Right hindlimb (tissue), 1 donor: Measurements from ENCODE around the gene NHERF2.

Source experiments
- DNase-seq: peaks from one replicate; pipeline ENCODE4 v3.0.0-alpha.2; 2018

The NHERF2 gene

GRCh38 chr16:2026461-2027023 is at the start of gene NHERF2:
TSS of gene NHERF2 (plus strand) at chr16:2026902. CDS start at chr16:2027006, 104 bp downstream.
- peak; percentile 59 for DNase-seq

DNA sequence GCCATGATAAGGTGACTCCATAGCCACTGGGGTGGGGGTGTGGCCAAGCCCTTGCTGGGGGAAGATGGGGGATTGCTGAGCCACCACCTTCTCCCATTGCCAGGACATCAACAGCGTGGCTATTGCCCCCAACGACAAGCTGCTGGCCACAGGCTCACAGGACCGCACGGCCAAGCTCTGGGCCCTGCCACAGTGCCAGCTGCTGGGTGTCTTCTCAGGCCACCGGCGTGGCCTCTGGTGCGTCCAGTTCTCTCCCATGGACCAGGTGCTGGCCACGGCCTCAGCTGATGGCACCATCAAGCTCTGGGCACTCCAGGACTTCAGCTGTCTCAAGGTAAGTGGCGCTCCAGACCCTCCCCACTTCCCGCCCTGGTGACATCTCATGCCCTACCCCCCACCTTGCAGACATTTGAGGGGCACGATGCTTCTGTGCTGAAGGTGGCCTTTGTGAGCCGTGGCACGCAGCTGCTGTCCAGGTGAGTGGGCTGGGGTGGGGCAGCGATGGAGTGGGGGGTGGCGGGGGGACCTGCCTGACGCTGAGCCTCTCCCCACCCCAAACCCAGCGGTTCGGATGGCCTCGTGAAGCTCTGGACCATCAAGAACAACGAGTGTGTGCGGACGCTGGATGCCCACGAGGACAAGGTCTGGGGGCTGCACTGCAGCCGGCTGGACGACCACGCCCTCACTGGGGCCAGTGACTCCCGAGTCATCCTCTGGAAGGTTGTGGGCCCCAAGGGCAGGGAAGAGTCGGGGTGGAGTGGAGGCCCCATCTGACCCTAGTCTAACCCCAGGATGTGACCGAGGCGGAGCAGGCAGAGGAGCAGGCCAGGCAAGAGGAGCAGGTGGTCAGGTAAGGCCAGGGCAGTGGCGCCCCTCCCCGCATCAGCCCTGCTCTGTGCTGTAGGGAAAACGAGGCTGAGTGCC is 49.5 kb upstream of the NHERF2 start:
- DNase-seq: no peak

DNA sequence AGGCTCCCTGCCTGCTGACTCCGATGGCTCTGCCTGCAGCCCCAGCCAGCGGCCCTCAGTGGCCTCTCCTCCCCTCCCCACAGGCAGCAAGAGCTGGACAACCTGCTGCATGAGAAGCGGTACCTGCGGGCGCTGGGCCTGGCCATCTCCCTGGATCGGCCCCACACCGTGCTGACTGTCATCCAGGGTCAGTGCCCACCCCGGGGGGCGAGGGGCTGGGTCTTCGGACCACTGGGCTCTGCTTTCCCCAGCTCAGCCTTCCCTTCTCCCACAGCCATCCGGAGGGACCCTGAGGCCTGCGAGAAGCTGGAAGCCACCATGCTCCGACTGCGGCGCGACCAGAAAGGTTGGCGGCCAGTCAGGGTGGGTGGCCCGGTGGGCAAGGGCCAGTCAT is 48.8 kb upstream of the NHERF2 start:
- no peak for DNase-seq

DNA sequence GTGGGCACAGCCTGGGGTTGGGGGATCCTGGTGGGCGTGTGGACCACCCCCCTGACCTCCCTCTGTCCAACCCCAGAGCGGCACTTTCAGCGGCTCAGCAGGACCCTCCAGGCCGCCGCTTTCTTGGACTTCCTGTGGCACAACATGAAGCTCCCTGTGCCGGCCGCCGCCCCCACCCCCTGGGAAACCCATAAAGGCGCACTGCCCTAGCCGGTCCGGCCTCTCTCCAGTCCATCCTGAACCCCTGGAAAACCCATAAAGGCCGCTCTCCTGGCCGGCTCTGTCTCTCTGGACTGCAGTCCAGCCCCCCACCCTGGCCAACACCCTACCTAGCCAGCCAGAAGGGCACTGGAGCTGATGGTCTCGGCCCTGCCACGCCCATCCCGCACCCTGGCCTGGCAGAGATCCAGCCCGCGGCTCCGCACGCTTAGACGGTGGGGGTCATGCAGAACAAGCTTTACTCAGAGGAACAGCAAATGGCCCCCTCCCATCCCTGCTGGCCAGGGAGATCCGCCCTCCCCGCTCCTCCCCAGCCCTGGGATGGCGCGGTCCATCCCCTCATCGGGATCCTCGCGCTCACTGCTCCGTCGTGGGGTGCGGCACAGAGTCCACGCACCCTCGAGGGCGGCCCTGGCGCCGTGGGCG is 48.1 kb upstream of the NHERF2 start:
- DNase-seq: no peak

DNA sequence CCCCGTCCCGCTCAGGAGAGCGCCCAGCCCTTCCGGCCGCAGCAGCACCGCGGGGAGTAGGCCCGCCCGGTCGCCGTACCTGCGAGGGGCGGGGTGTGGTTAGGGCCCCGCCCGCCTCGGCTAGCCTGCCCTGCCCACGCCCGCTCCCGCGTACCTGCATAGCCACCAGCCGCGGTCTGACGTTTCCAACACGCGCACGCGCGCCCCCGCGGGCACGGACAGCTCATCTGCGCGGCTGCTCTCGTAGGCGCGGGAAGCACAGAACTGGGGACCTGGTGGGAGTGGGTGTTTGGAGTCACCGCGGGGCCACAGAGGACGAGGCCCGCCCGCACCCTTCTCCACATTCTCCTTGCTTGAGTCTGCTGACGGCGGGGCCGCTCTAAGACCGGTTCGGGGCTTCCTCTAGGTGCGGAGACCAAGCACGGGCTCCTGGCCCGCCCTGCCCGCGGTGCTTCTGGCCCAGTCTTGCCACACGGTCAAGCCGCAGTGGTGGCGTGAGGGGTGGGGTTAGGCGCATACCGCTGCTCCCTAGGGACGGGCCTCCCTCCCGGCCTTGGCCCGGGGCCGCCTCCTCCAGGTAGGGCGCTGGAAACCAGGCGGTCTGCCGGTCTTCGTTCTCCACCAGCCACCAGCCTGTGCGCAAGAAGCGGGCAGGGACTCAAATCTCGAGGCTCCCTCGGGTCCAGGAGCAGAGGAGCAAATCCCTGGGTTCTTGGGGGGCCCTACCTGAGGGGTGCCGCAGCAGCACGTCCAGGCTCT is 47.3 kb upstream of the NHERF2 start:
- DNase-seq: no peak

- no peak for DNase-seq
These were observed 46.5 kb upstream of the NHERF2 start for GRCh38 chr16:1980030-1980769.

DNA sequence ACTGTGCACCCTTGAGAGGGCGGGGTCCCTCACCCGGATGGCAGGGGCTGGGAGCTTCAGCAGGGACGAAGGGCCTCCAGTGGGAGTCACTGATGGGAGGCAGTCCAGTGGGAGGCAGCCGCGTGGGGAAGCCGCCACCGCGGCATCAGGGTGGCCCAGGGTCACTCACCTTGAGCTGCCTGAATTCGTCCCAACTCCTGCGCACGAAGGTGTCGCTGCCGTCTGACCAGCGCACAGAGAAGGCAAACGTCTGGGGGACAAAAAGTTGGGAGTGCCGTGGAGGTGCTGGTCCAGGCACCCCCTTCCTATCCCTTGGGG is 46.0 kb upstream of the NHERF2 start:
- no peak for DNase-seq

GRCh38 chr16:1981398-1981836 is 45.3 kb upstream of the NHERF2 start, which contains the start of gene NOXO1:
TSS of gene NOXO1 (minus strand) at chr16:1981469. CDS start at chr16:1981179, 290 bp downstream.
- no peak for DNase-seq

GRCh38 chr16:1982013-1982433 is 44.7 kb upstream of the NHERF2 start:
- DNase-seq: peak; percentile 58

GRCh38 chr16:1982991-1983543 is 43.6 kb upstream of the NHERF2 start:
- DNase-seq: no peak

GRCh38 chr16:1983544-1984346 is 43.0 kb upstream of the NHERF2 start, which contains the start of gene GFER:
TSS of gene GFER (plus strand) at chr16:1984193. CDS start at chr16:1984219, 26 bp downstream.
- peak; percentile 95 for DNase-seq

- no peak for DNase-seq
These were observed 42.1 kb upstream of the NHERF2 start for GRCh38 chr16:1984347-1985225.

- DNase-seq: no peak
These were observed 41.1 kb upstream of the NHERF2 start for GRCh38 chr16:1985466-1986150.

DNA sequence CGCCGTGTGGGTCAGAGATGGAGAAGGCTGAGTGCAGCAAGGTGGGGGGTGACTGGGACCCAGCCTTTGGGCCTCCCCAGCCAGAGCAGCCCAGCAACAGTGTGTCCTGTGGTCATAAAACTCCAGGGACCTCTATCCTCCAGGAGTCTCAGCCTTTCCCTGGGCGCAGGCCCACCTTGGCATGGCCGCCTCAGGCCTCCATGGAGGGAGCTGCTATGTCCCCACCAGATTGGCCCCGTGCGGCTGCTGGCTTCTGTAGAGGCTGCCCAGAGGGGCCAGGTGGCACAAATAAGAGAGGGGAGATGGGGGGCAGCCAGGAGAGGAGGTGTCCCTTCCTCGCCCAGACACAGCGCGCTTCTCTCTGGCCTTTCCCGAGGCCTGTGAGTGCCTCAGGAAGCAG is 39.5 kb upstream of the NHERF2 start:
- DNase-seq: no peak

- DNase-seq: no peak
These were observed 37.2 kb upstream of the NHERF2 start, which contains the start of gene SYNGR3 for GRCh38 chr16:1989209-1990100. TSS of gene SYNGR3 (plus strand) at chr16:1989970. CDS start at chr16:1990103, 133 bp downstream.

DNA sequence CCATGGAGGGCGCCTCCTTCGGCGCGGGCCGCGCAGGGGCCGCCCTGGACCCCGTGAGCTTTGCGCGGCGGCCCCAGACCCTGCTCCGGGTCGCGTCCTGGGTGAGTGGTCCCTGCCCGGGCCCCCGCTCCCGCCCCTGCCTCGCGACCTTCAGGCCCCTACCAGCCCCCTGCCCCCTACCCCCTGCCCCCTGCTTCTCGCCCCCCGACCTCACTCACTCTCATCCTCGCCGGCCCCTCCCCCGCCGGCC is 36.7 kb upstream of the NHERF2 start:
- no peak for DNase-seq

- no peak for DNase-seq
These were observed 36.2 kb upstream of the NHERF2 start for GRCh38 chr16:1990351-1991134.

DNA sequence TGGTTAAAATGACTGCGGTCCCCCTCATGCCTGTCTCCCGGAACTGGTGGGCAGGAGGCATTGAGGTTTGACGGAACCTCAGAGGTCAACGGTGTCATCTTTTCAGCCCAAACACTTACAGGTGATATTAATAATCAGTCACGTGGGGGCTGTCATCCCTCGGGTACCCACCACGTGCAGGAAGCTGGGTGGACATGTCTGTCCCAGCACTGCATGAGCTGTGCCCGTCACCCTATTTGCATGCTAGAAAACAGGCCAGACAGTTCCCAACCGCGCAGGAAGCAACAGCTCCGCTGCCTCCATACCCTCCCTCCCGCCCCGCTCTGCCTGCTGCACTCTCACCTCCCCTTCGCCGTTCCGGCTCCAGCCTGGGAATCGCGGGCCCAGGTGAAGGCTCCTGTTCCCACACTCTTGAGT is 35.6 kb upstream of the NHERF2 start:
- DNase-seq: no peak
